GM19240 (cell line): ENCODE data around the gene FAM20A.
"Not testable (repeated sequence)": the region's sequence is repeated elsewhere in the genome, so short reads cannot be mapped to it uniquely, and the experiment has no call there.

ENCODE experiments used
- DNase-seq: peaks from one replicate; pipeline ENCODE4 v3.0.0; 2011; ENCODE audit warnings: low spot score; ENCODE audit not compliant: insufficient read length

The FAM20A gene

DNA sequence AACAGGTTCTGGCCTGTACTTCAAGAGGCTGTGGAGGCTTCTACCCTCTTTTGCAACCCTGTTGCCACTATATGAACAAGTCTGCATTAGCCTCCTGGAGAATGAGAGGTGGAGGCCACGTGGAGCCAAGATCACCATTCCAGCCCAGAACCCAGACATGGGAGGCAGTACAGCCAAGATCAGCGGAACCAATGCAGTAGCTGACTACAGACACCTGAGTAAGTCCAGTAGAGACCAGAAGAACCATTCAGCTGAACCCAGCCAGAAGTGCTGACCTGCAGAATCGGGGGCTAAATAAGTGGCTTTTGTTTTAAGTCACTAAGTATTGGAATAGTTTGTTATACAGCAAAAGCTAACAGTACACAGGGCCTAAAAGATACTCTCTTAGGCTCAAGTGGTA lies 12.1 kb downstream of the FAM20A start:
- DNase-seq, result no peak

DNA sequence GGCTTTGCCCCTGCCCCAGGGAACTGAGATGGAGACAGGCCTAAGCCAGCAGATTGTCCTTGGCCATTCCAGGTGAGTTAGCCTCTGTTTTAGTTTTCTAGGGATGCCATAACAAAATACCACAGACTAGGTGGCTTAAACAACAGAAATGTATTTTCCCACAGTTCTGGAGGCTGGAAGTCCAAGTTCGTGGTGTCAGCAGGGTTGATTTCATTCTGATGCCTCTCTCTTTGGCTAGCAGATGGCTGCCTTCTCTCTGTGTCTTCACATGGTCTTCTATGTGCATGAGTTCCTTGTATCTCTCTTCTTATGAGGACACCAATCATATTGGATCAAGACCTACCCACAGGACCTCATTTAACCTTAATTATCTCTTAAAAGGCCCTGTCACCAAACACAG lies 12.8 kb downstream of the FAM20A start:
- no peak for DNase-seq

DNA sequence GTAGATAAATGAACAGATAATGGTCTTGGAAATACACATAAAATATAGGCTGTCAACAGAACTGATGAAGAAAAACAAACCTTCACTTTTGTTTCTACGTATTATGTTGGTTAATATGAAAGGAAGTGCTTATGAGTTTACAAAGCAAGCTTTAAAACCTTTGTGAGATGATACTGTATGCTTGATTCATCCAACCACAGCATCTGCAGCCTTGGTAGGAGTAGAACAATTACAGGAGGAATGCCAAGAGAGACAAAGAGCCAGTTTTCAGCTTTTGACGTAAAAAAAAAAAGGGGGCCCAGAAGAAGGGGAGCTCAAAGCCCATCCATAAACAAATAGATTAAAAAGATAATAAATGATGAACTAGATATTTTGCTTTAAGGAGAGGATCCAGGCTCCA lies 13.3 kb downstream of the FAM20A start:
- no peak for DNase-seq

DNA sequence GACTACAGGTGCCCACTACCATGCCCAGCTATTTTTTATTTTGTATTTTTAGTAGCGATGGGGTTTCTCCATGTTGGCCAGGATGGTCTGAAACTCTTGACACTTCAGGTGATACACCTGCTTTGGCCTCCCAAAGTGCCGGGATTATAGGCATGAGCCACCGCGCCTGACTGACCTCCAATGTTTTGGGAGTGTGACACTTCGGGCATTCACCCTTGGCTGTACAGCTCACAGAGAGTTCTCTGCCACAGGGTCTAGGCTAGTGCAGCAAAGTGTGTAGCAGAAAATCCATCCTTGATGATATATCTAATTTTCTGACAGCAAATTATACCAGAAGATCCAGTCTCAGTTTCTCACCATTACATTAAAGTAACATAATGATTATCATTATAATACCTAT lies 14.1 kb downstream of the FAM20A start:
- no peak for DNase-seq

DNA sequence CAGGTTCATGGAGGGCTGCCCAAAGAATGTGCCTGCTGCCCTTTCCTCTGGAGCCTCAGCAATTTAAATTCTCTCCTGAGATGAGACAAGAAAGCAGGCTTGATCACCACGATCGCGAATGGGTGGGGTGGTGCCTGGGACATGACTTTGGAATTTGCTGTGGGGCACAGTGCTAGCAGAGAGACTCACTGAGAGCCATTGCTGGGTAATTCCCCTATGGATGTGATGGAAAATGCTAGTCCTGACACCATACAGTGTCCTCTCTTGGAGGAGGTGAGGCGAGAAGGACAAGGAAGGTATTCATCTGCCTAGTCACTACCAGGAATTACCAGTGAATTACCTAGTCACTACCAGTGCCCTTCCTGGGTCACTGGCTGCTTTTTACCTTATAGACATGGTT lies 15.5 kb downstream of the FAM20A start:
- no peak for DNase-seq

DNA sequence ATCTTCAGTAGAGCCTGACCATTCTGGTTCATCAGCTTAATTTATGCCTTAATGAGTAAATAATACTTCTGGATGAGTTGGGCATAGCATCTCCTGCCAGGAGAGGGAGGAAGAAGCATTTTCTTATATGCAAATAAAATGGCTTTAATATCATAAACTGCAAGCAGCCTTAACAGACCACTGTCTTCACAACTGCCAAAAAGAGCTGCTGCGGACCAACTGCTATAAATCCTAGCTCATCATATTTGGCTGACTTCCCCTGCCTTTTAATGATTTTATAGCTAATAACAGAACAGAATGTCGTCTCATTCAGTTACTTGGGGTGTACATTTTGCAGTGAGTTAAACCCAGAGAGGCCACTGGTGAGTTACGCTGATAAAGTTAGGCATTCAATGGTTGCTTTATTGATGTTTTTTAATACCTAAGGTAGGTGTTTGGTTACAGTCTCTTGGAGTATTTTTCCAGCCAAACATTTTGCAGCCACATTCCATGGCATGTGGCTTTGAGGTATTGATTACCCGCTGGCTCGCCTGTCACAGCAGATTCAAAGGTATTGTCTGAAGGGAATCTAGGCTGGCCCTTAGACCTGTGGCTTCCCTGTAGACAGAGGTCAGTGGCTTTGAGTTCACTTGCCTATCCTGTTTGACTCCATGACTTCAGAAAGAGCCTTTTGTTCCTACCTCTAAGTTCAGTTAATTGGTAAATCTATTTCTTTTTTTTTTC lies 16.4 kb downstream of the FAM20A start:
- DNase-seq, result no peak

DNA sequence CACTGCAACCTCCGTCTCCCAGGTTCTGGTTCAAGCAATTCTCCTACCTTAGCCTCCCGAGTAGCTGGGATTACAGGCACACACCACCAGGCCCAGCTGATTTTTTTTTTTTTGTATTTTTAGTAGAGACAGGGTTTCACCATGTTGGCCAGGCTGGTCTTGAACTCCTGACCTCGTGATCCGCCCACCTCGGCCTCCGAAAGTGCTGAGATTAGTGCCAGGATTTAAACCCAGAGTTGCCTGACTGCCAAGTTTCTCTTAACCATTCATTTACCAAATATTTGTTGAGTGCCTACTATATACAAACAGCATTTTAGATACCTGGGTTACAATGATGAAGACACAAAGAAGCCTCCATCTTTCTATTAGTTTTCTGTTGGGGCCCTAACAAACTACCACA lies 18.3 kb downstream of the FAM20A start:
- not testable (repeated sequence) for DNase-seq

DNA sequence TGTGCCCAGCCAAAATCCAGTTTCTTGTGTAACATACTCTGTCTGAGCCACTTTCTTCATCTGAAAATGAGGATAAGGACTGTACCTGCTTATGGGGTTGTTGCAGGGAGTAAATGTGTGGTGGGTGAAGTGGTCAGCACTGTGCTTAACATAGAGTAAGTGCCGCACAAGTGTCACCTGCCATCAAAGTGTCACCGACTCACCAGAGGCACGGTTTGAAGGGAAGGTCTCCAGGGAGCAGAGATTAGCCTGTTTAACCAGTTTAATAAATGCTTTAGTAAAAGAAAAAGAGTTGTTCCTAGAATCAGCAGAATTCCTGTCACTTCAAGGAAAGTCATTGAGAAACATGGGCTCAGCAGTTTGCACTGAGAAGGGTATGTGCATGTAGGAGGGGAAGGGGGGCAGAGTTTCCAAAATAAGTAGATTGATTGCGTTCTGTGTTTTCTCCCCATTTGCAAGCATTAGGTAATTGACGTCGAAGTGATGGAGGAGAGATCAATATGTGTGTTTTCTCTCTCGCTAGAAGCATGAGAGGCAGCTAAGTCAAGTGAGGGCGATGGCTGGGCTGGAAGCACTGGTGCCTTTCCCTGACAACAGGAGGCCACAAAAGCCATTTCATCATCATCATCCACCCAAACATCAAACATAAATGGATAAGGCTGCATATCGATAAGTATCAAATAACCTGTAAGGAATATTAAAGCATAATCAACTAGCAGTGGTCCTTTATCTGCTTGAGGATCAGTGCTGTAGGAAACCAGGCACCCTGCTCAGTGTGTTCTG lies 19.1 kb downstream of the FAM20A start:
- no peak for DNase-seq

DNA sequence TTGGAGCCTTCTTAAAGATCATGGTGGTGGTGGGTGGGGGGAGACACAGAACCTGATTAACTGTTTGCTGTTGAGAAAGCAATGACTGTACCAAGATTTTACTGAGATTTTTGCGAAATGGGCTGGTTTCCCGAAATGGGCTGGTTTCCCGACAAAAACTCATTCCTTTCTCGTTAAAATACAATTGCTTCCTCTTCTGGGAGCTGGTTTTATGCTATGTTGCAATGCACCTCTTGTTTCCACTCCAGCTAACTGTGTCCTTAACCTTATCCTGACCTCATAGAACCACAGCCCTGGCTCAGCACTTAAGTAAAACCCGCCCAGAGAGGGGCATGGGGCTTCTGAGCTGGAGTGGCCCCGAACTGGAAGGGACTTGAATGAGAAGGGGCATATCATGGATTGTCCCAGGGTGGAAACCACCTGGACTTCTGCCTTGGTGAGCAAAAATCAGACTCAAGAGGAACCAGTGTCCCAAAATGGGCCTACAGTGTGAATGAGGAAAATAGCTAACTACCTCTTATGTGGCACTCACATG lies 20.9 kb downstream of the FAM20A start:
- DNase-seq, result no peak

DNA sequence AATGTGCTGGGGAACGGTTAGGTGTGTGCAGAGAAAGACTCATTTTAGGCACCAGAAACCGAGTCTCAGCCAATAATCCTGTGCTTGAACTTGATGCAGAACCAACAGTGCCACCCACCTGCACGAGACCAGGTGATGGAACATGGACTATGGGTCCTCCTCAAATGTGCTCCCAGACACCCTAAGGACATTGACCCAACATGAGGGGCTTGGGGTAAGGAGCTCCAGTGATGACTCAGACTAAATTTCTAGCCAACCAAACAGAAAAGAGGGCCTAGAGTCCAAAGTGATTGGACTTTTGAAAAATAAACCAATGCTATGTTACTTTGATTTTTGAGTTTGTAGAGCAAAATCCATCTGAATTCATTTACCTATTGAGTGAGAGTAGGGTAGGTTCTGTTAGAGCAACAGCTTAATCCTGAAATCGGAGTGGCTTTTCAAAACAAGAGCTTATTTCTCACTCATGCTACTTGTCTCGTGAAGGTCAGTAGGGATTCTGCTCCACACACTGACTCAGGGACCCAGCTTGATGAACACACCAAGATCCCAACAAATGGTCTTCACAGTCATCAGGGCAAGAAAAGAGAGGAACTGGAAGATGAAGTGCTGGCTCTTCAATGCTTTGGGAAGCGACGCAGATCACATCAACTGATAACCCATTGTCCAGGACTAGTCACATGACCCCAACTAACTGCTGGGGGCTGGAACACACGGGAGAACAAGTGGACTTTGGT lies 21.8 kb downstream of the FAM20A start:
- no peak for DNase-seq

DNA sequence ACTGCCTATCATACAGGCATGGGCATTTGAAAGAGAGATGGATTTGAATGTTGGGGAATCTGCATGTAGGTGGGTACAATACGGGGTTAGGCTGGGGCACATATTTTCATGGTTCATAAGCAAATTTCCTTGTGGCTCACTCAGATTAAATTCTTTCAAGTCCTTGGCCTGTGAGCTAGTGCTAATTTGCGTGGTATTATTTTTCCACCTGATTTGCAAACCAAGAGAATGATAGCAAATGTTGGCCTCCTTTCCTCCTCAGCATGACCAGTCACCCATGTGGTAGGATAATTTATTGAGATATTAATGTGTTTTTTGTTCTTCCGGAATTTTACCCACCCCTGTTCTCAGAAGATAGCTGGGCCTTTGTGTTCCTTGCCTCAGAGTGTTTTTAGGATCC lies 22.9 kb downstream of the FAM20A start:
- no peak for DNase-seq

DNA sequence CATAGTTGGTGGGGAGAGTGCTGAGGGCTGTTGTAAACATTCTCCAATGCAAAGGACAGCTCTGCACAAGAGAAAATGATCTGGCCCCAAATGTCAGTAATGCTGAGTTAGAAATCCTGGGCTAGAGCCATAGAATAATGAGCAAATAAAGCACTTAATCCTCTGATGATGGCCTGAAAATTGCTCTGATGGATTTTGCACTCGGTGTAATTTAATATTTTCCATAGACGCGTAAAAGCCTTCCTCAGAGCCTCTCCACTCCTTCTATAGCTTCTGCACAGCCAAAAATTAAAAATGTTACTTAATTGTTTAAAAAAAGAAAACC lies 23.7 kb downstream of the FAM20A start:
- DNase-seq, result no peak

DNA sequence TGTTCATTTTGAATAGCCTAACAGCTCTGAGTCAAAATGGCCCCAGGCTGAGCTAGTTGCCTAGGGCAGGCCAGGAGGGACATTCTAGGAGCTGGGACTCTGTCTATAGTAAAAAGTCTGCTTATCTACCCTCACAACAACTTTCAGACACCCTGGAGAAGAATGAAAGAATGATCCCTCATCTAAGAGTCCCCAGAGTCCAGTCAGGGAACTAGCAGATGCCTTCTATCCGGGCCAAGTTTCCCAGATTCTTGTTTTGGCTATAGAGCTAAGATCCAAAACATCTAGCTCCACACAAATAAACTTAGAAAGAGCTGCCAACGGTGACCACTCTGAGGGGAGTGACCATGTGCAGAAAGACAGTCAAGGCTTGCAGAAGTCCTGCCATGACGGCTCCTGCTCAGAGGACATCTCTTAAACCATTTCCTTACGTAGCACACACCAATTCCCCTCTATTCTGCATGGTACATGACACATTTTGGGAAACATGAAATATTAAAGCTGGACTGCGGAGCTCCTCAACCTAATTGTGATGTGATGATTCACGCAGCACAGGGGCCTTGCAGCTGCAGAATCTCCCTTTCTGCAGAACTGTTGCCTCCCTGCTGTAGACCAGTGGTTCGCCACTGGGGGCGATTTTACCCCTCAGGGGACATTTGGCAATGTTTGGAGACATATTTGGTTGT lies 24.2 kb downstream of the FAM20A start:
- DNase-seq, result no peak

DNA sequence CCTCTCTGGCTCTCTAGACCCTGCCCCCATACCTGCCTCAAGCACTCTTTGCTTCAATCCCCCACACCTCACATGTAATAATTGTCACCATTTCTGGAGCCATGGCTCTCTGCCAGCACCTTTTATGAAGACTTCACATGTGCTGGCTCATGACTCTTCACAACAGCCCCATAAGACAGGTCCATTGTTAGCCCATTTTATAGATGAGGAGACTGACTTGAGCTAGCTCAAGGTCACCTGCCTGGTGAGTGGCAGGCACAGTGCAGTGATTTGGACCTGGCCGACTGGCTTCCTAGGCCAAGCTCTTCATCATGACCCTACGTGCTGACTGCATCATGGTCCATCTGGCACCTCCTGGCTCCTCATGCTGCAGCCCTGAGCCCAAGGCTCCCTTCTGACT lies 25.0 kb downstream of the FAM20A start:
- DNase-seq, result no peak

DNA sequence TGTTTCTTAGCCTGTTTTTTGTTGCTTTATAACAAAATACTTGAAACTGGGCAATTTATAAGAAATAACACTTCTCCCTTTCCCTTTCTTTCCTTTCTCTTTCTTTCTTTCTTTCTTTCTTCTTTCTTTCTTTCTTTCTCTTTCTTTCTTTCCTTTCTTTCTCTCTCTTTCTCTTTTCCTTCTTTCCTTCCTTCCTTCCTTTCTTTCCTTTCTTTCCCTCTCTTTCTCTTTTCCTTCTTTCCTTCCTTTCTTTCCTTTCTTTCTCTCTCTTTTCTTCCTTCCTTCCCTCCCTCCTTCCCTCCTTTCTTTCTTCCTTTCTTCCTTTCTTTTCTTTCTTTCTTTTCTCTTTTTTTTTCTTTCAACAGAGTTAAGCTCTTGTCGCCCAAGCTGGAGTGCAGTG lies 27.8 kb downstream of the FAM20A start:
- no peak for DNase-seq

DNA sequence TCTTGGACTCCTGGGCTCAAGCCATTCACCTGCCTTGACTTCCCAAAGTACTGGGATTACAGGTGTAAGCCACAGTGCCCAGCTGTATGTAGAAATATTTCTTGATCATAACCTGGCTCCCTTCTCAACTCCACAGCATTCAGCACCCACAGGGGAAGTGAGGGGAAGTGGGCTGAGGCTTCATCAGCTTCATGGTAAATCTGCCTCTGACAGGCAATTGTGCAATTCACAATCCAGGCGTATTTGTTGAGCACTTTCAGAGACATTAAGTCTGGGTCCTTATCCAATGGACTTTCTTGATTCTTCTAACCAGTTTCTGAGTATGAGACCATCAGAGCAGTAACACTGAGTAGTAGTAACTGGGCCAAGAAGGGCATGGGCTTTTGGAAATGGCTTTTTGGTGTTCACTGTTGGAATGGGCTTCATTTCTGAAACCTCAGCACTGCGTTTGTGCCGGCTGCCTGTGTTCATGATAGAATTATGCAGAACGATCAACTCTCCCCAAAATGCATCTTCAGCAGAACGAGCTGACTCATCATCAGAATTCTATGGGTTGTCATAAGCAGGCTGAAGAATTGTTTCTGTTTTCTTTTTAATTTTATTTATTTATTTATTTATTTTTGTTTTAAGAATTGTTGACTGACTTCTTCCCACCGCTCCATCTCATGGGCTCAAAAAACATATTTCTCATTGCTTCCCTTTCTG lies 28.9 kb downstream of the FAM20A start:
- DNase-seq, result no peak

DNA sequence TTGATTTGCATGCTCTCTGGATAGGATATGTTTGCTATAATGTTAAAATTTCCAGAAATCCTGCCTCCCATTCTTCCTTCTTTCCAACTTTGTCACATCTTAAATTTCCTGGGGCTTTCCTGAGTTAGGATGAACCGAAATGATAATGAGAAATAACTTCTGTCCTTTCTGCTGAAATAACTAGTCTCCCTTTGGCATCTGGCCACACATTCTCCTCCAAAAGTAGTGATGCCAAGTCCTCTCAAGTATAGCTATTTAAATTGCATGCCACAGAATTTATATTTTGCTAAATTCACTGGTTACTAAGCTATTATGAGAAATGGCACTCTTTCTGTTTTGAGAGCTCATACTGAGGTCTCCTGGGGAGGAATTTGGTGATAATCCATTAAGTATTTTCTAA lies 30.6 kb downstream of the FAM20A start:
- no peak for DNase-seq

DNA sequence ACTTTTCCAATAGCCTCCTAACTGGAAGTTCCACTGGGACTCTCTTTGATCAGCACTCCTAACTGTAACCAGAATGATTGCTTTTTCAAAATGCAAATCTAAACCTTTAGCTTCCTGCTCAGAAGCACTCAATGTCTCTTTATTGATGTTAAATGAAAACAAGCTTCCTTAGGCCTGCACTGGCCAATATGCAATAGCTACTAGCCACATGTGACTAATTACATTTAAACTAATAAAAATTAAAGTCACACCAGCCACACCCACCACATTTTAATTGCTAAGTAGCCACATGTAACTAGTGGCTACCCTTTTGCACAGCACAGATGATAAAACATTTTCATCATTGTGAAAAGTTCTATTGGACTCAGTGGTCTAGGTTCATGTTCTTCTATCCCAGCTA lies 31.8 kb downstream of the FAM20A start:
- no peak for DNase-seq

DNA sequence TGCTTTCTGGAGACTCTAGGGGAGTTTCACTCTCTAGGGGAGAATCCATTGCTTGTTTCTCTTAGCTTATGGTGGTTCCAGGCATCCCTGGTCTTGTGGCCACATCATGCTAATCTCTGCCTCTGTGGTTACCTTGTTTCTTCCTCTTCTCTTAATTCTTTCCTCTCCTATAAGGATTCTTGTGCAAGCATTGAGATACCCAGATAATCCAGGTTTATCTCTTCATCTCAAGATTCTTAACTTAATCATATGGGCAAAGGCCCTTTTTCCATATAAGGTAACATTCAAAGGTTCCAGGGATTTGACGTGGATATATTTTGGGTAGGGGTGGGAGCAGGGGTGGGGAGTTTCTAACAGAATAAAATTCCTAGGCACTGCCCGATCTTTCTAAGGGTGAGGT lies 32.6 kb downstream of the FAM20A start:
- no peak for DNase-seq

DNA sequence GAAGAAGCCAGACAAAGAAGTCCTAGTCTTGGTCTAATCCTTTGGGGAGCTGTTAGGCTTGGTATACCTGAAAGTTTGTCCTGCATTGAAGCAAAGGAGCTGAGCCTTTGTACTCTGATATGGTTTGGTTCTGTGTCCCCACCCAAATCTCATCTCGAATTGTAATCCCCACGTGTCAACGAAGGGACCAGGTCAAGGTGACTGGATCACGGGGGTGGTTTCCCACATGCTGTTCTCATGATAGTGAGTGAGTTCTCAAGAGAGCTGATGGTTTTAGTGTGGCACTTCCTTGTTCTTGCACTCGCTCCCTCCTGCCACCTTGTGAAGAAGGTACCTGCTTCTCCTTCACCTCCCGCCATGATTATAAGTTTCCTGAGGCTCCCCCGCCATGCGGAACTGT lies 33.6 kb downstream of the FAM20A start:
- no peak for DNase-seq

DNA sequence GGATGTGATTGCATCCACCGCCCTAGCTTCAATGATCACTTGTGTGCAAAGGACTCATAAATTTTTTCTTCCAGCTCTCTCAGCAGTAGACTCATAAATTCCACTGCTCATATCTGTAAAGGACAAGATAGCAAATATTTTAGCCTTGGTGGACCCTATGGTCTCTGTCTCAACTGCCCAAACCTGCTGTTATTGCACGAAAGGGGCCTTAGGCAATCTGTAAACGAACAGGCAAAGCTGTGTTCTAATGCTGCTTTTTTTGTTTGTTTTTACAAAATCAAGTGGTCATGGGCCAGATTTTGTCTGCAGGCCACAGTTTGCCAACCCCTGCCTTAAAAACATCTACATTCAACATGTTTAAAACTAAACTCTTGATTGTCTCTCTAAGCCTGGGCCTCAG lies 34.1 kb downstream of the FAM20A start:
- no peak for DNase-seq
